IPS-18a (cell line): Measurements from ENCODE around the gene STIM1.

ENCODE experiments used
- H3K27ac ChIP-seq: one replicate; pipeline ENCODE4 v1.5.1; 2013; ENCODE audit warnings: low read length
- H3K27me3 ChIP-seq: one replicate; pipeline ENCODE4 v1.6.1; 2013; ENCODE audit warnings: mild to moderate bottlenecking, low read length; ENCODE audit not compliant: control insufficient read depth, insufficient read depth
- H3K36me3 ChIP-seq: one replicate; pipeline ENCODE4 v1.6.1; 2013; ENCODE audit warnings: low read depth, low read length; ENCODE audit not compliant: control insufficient read depth
- H3K4me1 ChIP-seq: one replicate; pipeline ENCODE4 v1.6.1; 2013; ENCODE audit warnings: low read depth, low read length; ENCODE audit not compliant: control insufficient read depth
- H3K4me3 ChIP-seq: one replicate; pipeline ENCODE4 v1.5.1; 2013; ENCODE audit warnings: low read length
- H3K9ac ChIP-seq: one replicate; pipeline ENCODE4 v1.6.1; 2013; ENCODE audit warnings: mild to moderate bottlenecking, low read length, moderate library complexity
- H3K9me3 ChIP-seq: one replicate; pipeline ENCODE4 v1.6.1; 2013; ENCODE audit warnings: low read depth, low read length; ENCODE audit not compliant: control insufficient read depth

STIM1 gene

GRCh38 chr11:3982431-3982830, 127.0 kb downstream of the STIM1 start:
- Histone ChIP-seq H3K4me3 (no peak overlapping the region), H3K4me1 (no peaks in the 10 kb centered on the region)

GRCh38 chr11:3983101-3983500, 127.6 kb downstream of the STIM1 start:
- Histone ChIP-seq H3K9ac (no peak overlapping the region), H3K4me3 (no peak overlapping the region), H3K9me3 (no peaks in the 10 kb centered on the region), H3K4me1 (no peaks in the 10 kb centered on the region), H3K27ac (no peak overlapping the region), H3K27me3 (no peaks in the 10 kb centered on the region), H3K36me3 (no peaks in the 10 kb centered on the region)

More at GRCh38 chr11:3982431-3982830, 127.0 kb downstream of the STIM1 start:
- Histone ChIP-seq H3K9me3 (no peaks in the 10 kb centered on the region), H3K9ac (no peak overlapping the region), H3K27ac (no peak overlapping the region), H3K27me3 (no peaks in the 10 kb centered on the region), H3K36me3 (no peaks in the 10 kb centered on the region)

- H3K4me1 ChIP-seq: no peaks in the 10 kb centered on the region
- H3K36me3 ChIP-seq: no peaks in the 10 kb centered on the region
- H3K4me3 ChIP-seq: no peak overlapping the region
- H3K27me3 ChIP-seq: no peaks in the 10 kb centered on the region
- H3K9ac ChIP-seq: no peak overlapping the region
- H3K9me3 ChIP-seq: no peaks in the 10 kb centered on the region
- no peak overlapping the region for H3K27ac ChIP-seq
These were observed 129.4 kb downstream of the STIM1 start for GRCh38 chr11:3984896-3985295.

GRCh38 chr11:3985631-3986030, 130.2 kb downstream of the STIM1 start:
- no peak overlapping the region for H3K4me3 ChIP-seq
- no peaks in the 10 kb centered on the region for H3K4me1 ChIP-seq
- H3K36me3 ChIP-seq: no peaks in the 10 kb centered on the region
- H3K27ac ChIP-seq: no peak overlapping the region
- no peaks in the 10 kb centered on the region for H3K27me3 ChIP-seq
- no peaks in the 10 kb centered on the region for H3K9me3 ChIP-seq
- H3K9ac ChIP-seq: no peak overlapping the region

GRCh38 chr11:3986301-3986700, 130.8 kb downstream of the STIM1 start:
- Histone ChIP-seq H3K9me3 (no peaks in the 10 kb centered on the region), H3K9ac (no peak overlapping the region), H3K27ac (no peak overlapping the region), H3K36me3 (no peaks in the 10 kb centered on the region), H3K4me3 (no peak overlapping the region), H3K27me3 (no peaks in the 10 kb centered on the region), H3K4me1 (no peaks in the 10 kb centered on the region)

- H3K36me3 ChIP-seq: no peaks in the 10 kb centered on the region
- no peaks in the 10 kb centered on the region for H3K4me1 ChIP-seq
- H3K27ac ChIP-seq: no peak overlapping the region
- no peak overlapping the region for H3K4me3 ChIP-seq
- H3K9me3 ChIP-seq: no peaks in the 10 kb centered on the region
- no peak overlapping the region for H3K9ac ChIP-seq
- H3K27me3 ChIP-seq: no peaks in the 10 kb centered on the region
These were observed 133.9 kb downstream of the STIM1 start for GRCh38 chr11:3989276-3989920.

GRCh38 chr11:3989921-3990290, 134.4 kb downstream of the STIM1 start:
- H3K36me3 ChIP-seq: no peaks in the 10 kb centered on the region
- H3K27me3 ChIP-seq: no peaks in the 10 kb centered on the region
- no peak overlapping the region for H3K4me3 ChIP-seq
- H3K9ac ChIP-seq: no peak overlapping the region
- no peak overlapping the region for H3K27ac ChIP-seq
- H3K4me1 ChIP-seq: no peaks in the 10 kb centered on the region
- H3K9me3 ChIP-seq: no peaks in the 10 kb centered on the region

- no peak overlapping the region for H3K27ac ChIP-seq
- H3K4me1 ChIP-seq: no peaks in the 10 kb centered on the region
- H3K9ac ChIP-seq: no peak overlapping the region
These were observed 134.9 kb downstream of the STIM1 start for GRCh38 chr11:3990406-3990805.

GRCh38 chr11:3992964-3993363, 137.5 kb downstream of the STIM1 start:
- Histone ChIP-seq H3K4me3 (no peak overlapping the region), H3K9ac (no peak overlapping the region), H3K27ac (no peak overlapping the region), H3K27me3 (no peaks in the 10 kb centered on the region), H3K9me3 (no peaks in the 10 kb centered on the region), H3K36me3 (no peaks in the 10 kb centered on the region), H3K4me1 (no peaks in the 10 kb centered on the region)

More at GRCh38 chr11:3990406-3990805, 134.9 kb downstream of the STIM1 start:
- H3K9me3 ChIP-seq: no peaks in the 10 kb centered on the region
- no peaks in the 10 kb centered on the region for H3K27me3 ChIP-seq
- H3K36me3 ChIP-seq: no peaks in the 10 kb centered on the region
- H3K4me3 ChIP-seq: no peak overlapping the region

GRCh38 chr11:3994030-3994640, 138.7 kb downstream of the STIM1 start:
- Histone ChIP-seq H3K27me3 (no peaks in the 10 kb centered on the region), H3K9me3 (peaks cover 6% of the 10 kb centered on the region), H3K36me3 (no peaks in the 10 kb centered on the region), H3K9ac (no peak overlapping the region), H3K4me1 (no peaks in the 10 kb centered on the region), H3K27ac (no peak overlapping the region), H3K4me3 (no peak overlapping the region)

GRCh38 chr11:3995307-3995706, 139.8 kb downstream of the STIM1 start:
- Histone ChIP-seq H3K27me3 (no peaks in the 10 kb centered on the region), H3K4me3 (no peak overlapping the region), H3K9me3 (peaks cover 9% of the 10 kb centered on the region), H3K9ac (no peak overlapping the region), H3K4me1 (no peaks in the 10 kb centered on the region), H3K36me3 (no peaks in the 10 kb centered on the region), H3K27ac (no peak overlapping the region)

- H3K9ac ChIP-seq: no peak overlapping the region
- peaks cover 9% of the 10 kb centered on the region for H3K9me3 ChIP-seq
- H3K27ac ChIP-seq: no peak overlapping the region
- H3K36me3 ChIP-seq: no peaks in the 10 kb centered on the region
- no peaks in the 10 kb centered on the region for H3K4me1 ChIP-seq
- H3K4me3 ChIP-seq: no peak overlapping the region
- H3K27me3 ChIP-seq: no peaks in the 10 kb centered on the region
These were observed 140.6 kb downstream of the STIM1 start for GRCh38 chr11:3995949-3996554.
